GM12891 (cell line): Measurements from ENCODE around the gene LILRB5.

Source experiments
- PAX5 ChIP-seq: IDR thresholded peaks from 2 replicates; pipeline ENCODE4 v1.6.1; 2011; ENCODE audit warnings: low read length, moderate library complexity, mild to moderate bottlenecking; ENCODE audit not compliant: insufficient read depth, severe bottlenecking
- POLR2A ChIP-seq: IDR thresholded peaks from 2 replicates; pipeline ENCODE4 v1.6.1; 2011; ENCODE audit warnings: low read depth, low read length, control low read depth
- POLR2AphosphoS5 ChIP-seq: IDR thresholded peaks from 2 replicates; pipeline ENCODE4 v1.6.1; 2011; ENCODE audit warnings: low read depth, low read length, control low read depth
- TAF1 ChIP-seq: IDR thresholded peaks from 2 replicates; pipeline ENCODE4 v1.6.1; 2011; ENCODE audit warnings: low read depth, low read length, control low read depth

DNA sequence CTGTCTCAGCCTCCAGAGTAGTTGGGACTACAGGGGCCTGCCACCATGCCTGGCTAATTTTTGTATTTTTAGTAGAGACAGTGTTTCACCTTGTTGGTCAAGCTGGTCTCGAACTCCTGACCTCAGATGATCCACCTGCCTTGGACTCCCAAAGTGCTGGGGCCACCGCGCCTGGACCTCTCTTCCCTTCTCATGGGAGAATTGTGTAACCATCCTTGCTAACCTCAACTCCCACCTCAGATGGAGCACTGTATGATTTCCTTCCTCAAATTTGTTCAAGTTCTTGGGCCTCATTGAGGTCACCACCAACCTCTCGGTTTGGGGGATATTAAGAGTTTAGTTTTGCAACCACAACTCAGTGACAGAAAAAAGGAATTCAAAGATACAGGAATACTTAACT lies 45.2 kb upstream of the LILRB5 start:
- TF ChIP-seq TAF1, result no peak
- no peak for TF ChIP-seq POLR2A
- TF ChIP-seq POLR2AphosphoS5, result no peak
- TF ChIP-seq PAX5, result no peak
